ENCODE data around the gene ISL2. TPM values are rescaled to one million over a fixed set of nuclear protein-coding genes. Genes with fewer than 3 reads are reported as not detected.

ISL2 gene
- total RNA-seq, 1 donor from 2014 or later, result not detected

- Histone ChIP-seq H3K36me3 (peaks cover 0 to 4% of the 10 kb centered on the region in 2 donors), H3K27ac (no peak overlapping the region), H3K4me1 (no peaks in the 10 kb centered on the region), H3K4me3 (no peak overlapping the region), H3K27me3 (no peaks in the 10 kb centered on the region), H3K9me3 (no peaks in the 10 kb centered on the region)
- TF ChIP-seq, protein P1, sequence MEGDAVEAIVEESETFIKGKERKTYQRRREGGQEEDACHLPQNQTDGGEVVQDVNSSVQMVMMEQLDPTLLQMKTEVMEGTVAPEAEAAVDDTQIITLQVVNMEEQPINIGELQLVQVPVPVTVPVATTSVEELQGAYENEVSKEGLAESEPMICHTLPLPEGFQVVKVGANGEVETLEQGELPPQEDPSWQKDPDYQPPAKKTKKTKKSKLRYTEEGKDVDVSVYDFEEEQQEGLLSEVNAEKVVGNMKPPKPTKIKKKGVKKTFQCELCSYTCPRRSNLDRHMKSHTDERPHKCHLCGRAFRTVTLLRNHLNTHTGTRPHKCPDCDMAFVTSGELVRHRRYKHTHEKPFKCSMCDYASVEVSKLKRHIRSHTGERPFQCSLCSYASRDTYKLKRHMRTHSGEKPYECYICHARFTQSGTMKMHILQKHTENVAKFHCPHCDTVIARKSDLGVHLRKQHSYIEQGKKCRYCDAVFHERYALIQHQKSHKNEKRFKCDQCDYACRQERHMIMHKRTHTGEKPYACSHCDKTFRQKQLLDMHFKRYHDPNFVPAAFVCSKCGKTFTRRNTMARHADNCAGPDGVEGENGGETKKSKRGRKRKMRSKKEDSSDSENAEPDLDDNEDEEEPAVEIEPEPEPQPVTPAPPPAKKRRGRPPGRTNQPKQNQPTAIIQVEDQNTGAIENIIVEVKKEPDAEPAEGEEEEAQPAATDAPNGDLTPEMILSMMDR (IDR thresholded peaks at IDR 0.05), result no peak
- intact Hi-C loops (cut with DNase I), result no loop called here
- DNase-seq (ENCODE audit: low spot score in 2 of 2), result no peak
Measured at GRCh38 chr15:76359152-76359551, 22.6 kb downstream of the ISL2 start.

DNA sequence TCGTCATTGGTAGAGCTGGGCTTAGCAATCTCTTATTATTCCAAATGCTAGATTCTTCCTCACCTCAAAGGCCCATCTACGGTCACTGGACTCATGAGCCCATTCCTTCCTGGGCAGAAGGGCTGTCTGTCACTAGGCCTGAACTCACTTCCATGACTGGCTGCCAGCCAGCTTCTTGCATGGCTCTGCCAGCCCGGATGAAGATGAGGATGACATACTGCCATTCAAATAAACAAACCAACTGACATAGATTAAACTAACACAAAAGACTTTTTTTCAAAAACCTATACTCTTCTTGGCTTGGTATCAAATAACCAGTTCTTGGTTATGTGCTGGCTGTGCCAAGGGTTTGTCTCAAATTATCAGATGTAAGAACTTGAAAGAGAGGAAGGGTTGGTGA is 23.8 kb downstream of the ISL2 start:
- DNase-seq (ENCODE audit: low spot score in 2 of 2), result no peak
- peaks cover 0 to 4% of the 10 kb centered on the region in 2 donors for H3K36me3 ChIP-seq
- no peaks in the 10 kb centered on the region for H3K4me1 ChIP-seq
- H3K27ac ChIP-seq, result no peak overlapping the region
- no peaks in the 10 kb centered on the region for H3K27me3 ChIP-seq
- H3K4me3 ChIP-seq, result no peak overlapping the region
- intact Hi-C loops (cut with DNase I), result no loop called here
- no peaks in the 10 kb centered on the region for H3K9me3 ChIP-seq
- TF ChIP-seq, protein P1 (IDR thresholded peaks at IDR 0.05), result no peak

GRCh38 chr15:76363251-76363650 is 26.7 kb downstream of the ISL2 start:
- Histone ChIP-seq H3K4me3 (no peak overlapping the region), H3K9me3 (no peaks in the 10 kb centered on the region), H3K36me3 (peaks cover 0 to 4% of the 10 kb centered on the region in 2 donors), H3K27me3 (no peaks in the 10 kb centered on the region), H3K4me1 (peaks cover 0 to 9% of the 10 kb centered on the region in 2 donors), H3K27ac (no peak overlapping the region)
- TF ChIP-seq, protein P1 (IDR thresholded peaks at IDR 0.05), result no peak
- no peak for DNase-seq (ENCODE audit: low spot score in 2 of 2)
- intact Hi-C loops (cut with DNase I), result no loop called here

DNA sequence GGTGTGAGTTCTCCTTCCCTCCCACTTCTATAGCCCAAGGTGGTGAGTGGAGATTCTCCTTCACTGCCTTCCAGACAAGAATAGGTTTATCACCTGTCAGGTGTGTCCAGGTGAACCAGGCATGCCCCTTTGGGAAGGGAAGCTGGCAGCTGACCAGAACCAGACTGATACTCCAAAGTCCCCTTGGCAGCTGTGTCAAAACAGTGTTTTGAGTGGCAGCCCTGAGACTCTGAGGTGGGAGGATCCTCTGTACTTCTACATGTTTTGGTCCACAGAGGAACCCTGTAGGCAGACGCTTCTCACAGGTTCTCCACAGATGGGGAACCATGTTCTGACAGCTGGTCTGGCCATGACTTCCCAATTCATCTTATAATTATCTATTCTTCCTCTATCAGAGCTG is 30.1 kb downstream of the ISL2 start:
- Histone ChIP-seq H3K4me1 (peaks cover 0 to 12% of the 10 kb centered on the region in 2 donors), H3K4me3 (no peak overlapping the region), H3K27me3 (no peaks in the 10 kb centered on the region), H3K27ac (no peak overlapping the region), H3K36me3 (no peaks in the 10 kb centered on the region), H3K9me3 (no peaks in the 10 kb centered on the region)
- TF ChIP-seq, protein P1 (IDR thresholded peaks at IDR 0.05), result no peak
- no peak for DNase-seq (ENCODE audit: low spot score in 2 of 2)
- intact Hi-C loops (cut with DNase I), result no loop called here

DNA sequence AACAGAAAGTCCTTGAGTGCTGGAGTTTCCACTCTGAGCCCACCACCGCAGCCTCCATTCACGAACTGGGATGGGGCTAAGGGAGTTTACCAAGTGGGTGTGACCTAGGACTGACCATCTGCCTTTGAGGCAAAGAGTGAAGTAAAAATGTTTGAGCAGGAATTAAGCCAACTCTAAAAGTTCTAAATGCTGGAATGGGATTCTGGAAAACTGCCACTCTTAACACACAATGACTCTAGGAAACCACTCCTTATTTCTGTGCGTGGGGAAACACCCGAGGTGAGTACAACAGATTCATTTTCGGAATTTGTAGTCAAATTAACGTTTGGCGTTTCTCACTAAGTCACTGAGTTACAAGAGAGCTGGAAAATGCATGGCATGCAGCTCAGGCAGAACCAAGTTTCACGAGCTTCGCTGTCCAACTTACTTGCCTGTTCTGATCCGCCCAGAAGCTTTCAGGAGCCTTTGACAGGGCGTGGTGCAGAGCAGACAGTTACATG is 31.6 kb downstream of the ISL2 start:
- H3K27ac ChIP-seq, result no peak overlapping the region
- TF ChIP-seq, protein P1 (IDR thresholded peaks at IDR 0.05), result no peak
- H3K9me3 ChIP-seq, result no peaks in the 10 kb centered on the region
- peaks cover 0 to 12% of the 10 kb centered on the region in 2 donors for H3K4me1 ChIP-seq
- DNase-seq (ENCODE audit: low spot score in 2 of 2), result no peak
- peak overlapping the region in 1 of 2 donors; percentile 14 for H3K4me3 ChIP-seq
- no peaks in the 10 kb centered on the region for H3K27me3 ChIP-seq
- intact Hi-C loops (cut with DNase I), result no loop called here
- peaks cover 2 to 3% of the 10 kb centered on the region in 2 donors for H3K36me3 ChIP-seq

DNA sequence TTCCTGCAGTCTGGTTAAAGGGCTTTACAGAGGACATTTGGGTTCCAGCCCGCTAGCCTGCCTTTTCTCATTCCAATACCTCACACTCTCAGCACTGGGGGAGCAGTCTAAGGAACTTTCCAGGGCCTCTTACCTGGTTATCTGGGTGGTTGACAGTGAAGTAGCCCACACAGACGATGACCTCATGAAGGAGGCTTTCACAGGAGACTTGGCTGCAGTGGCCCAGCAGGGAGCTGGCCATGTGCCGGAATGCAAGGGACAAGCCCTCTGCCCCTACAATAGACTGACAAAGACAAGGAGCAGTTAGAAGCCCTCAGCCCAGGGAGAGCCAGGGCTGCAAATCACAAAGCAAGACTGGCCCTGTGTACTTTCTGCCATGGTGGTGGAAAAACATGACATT is 39.5 kb downstream of the ISL2 start:
- H3K9me3 ChIP-seq, result no peaks in the 10 kb centered on the region
- TF ChIP-seq, protein P1 (IDR thresholded peaks at IDR 0.05), result no peak
- H3K4me3 ChIP-seq, result no peak overlapping the region
- intact Hi-C loops (cut with DNase I), result no loop called here
- H3K27me3 ChIP-seq, result no peaks in the 10 kb centered on the region
- H3K4me1 ChIP-seq, result no peaks in the 10 kb centered on the region
- no peak overlapping the region for H3K27ac ChIP-seq
- DNase-seq (ENCODE audit: low spot score in 2 of 2), result no peak
- H3K36me3 ChIP-seq, result peaks cover 9 to 22% of the 10 kb centered on the region in 2 donors
